ENCODE measurements around the gene MPPED1. TPM values are rescaled to one million over a fixed set of nuclear protein-coding genes. Genes with fewer than 3 reads are reported as not detected.

MPPED1 gene
- total and polyA plus RNA-seq, 2 donors (not counting 1 experiment from before 2014, with no cell fraction given): 0.13 TPM; not detected in 1

DNA sequence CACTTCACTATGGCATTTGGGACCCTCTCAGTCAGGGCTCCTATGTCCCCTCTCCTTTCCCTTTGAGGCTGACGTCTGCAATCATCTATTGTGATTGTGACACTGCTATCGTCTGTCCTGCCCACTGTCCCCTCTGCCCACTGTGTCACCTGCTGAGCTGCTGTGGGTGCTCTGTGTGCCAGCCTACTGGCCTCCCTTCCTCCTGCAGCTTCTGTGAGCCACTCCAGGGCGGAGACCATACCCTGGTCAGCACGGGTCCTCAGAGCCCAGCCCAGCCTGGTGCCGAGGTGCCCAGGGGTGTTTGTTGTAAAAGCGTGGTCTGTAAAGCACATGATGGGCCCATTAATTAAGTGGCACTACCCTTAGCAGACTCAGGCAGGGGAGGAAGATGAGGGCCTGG, 29.4 kb downstream of the MPPED1 start:
- ChIA-PET CTCF (no interaction called here), POLR2A (no interaction called here)
- intact Hi-C loops (cut with micrococcal nuclease): no loop called here
- ATAC-seq (ENCODE audit: low read depth) (no peak), DNase-seq (no peak)
- H3K27ac Mint-ChIP-seq: no peak overlapping the region
- H3K27ac ChIP-seq (ENCODE audit: low read length in 2 of 2): no peak overlapping the region
- peaks cover 1% of the 10 kb centered on the region for H3K4me1 Mint-ChIP-seq
- H3K4me2 ChIP-seq (replicated peaks; ENCODE audit: low read depth, low read length, poor library complexity, severe bottlenecking): no peak overlapping the region
- H3K4me3 Mint-ChIP-seq: no peak overlapping the region
- no peaks in the 10 kb centered on the region for H3K27me3 ChIP-seq (replicated peaks in 1 of 4; ENCODE audit: control extremely low read depth in 1 of 4, control insufficient read depth in 3 of 4, insufficient read depth in 4 of 4, low read length in 3 of 4)
- peaks cover 14% of the 10 kb centered on the region for H3K27me3 Mint-ChIP-seq
- H3K9me3 Mint-ChIP-seq (ENCODE audit: insufficient read depth): no peaks in the 10 kb centered on the region
- no peak overlapping the region for H2AFZ ChIP-seq (ENCODE audit: insufficient read depth, low read depth, low read length, poor library complexity, severe bottlenecking)
- no peak overlapping the region for H3K9ac ChIP-seq (ENCODE audit: low read length)
- H4K20me1 ChIP-seq (ENCODE audit: control insufficient read depth, insufficient read depth, low read length, poor library complexity, severe bottlenecking): no peaks in the 10 kb centered on the region
- no peaks in the 10 kb centered on the region for H3K79me2 ChIP-seq (ENCODE audit: control insufficient read depth, insufficient read depth, low read length)
- WGBS (ENCODE audit: insufficient coverage): 83% methylated on average over 5 of the region's 6 CpGs
- no peaks in the 10 kb centered on the region for H3K4me1 ChIP-seq (ENCODE audit: control insufficient read depth in 2 of 2, insufficient read depth in 2 of 2, low read length in 2 of 2)
- no peaks in the 10 kb centered on the region for H3K36me3 ChIP-seq (replicated peaks in 1 of 2; ENCODE audit: control extremely low read depth in 1 of 2, control insufficient read depth in 1 of 2, extremely low read depth in 1 of 2, insufficient read depth in 2 of 2, low read length in 1 of 2)
- H3K4me3 ChIP-seq (ENCODE audit: control extremely low read depth in 1 of 5, extremely low read depth in 1 of 5, insufficient read depth in 1 of 5, low read depth in 2 of 5, low read length in 4 of 5): no peak overlapping the region
- TF ChIP-seq, protein P1, sequence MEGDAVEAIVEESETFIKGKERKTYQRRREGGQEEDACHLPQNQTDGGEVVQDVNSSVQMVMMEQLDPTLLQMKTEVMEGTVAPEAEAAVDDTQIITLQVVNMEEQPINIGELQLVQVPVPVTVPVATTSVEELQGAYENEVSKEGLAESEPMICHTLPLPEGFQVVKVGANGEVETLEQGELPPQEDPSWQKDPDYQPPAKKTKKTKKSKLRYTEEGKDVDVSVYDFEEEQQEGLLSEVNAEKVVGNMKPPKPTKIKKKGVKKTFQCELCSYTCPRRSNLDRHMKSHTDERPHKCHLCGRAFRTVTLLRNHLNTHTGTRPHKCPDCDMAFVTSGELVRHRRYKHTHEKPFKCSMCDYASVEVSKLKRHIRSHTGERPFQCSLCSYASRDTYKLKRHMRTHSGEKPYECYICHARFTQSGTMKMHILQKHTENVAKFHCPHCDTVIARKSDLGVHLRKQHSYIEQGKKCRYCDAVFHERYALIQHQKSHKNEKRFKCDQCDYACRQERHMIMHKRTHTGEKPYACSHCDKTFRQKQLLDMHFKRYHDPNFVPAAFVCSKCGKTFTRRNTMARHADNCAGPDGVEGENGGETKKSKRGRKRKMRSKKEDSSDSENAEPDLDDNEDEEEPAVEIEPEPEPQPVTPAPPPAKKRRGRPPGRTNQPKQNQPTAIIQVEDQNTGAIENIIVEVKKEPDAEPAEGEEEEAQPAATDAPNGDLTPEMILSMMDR (IDR thresholded peaks at IDR 0.05): no peak
- no peak for TF ChIP-seq EZH2 (IDR thresholded peaks at IDR 0.05; ENCODE audit: borderline replicate concordance, insufficient read depth, low read depth, low read length, poor library complexity, severe bottlenecking)
- H3K9me3 ChIP-seq (ENCODE audit: control extremely low read depth in 1 of 3, control insufficient read depth in 2 of 3, insufficient read depth in 1 of 3, low read length in 2 of 3): no peaks in the 10 kb centered on the region

DNA sequence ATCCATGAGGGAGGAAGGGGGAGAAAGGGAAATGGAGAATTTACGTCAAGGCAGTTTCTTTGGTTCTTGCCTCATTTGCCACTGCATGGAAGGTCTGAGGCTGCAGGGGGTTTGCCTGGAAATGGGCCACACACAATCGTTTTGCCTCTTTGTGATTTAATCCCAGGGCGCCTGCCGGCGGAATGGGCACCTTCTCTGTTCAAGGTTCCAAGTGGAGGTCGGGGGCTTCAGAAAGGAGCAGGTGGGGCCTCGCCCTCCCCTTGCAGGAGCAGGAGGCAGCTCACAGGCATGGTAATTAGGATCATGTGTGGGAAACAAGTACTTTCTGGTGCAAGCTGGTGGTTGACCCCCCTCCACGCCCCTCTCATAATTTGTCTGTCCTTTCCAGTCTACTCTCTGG, 29.9 kb downstream of the MPPED1 start:
- Histone ChIP-seq H3K9me3 (ENCODE audit: control extremely low read depth in 1 of 3, control insufficient read depth in 2 of 3, insufficient read depth in 1 of 3, low read length in 2 of 3) (no peaks in the 10 kb centered on the region), H3K36me3 (replicated peaks in 1 of 2; ENCODE audit: control extremely low read depth in 1 of 2, control insufficient read depth in 1 of 2, extremely low read depth in 1 of 2, insufficient read depth in 2 of 2, low read length in 1 of 2) (no peaks in the 10 kb centered on the region), H3K4me1 (ENCODE audit: control insufficient read depth in 2 of 2, insufficient read depth in 2 of 2, low read length in 2 of 2) (no peaks in the 10 kb centered on the region), H3K27ac (ENCODE audit: low read length in 2 of 2) (no peak overlapping the region), H3K4me3 (ENCODE audit: control extremely low read depth in 1 of 5, extremely low read depth in 1 of 5, insufficient read depth in 1 of 5, low read depth in 2 of 5, low read length in 4 of 5) (no peak overlapping the region), H4K20me1 (ENCODE audit: control insufficient read depth, insufficient read depth, low read length, poor library complexity, severe bottlenecking) (no peaks in the 10 kb centered on the region), H3K79me2 (ENCODE audit: control insufficient read depth, insufficient read depth, low read length) (no peaks in the 10 kb centered on the region), H3K27me3 (replicated peaks in 1 of 4; ENCODE audit: control extremely low read depth in 1 of 4, control insufficient read depth in 3 of 4, insufficient read depth in 4 of 4, low read length in 3 of 4) (no peaks in the 10 kb centered on the region), H3K9ac (ENCODE audit: low read length) (no peak overlapping the region), H2AFZ (ENCODE audit: insufficient read depth, low read depth, low read length, poor library complexity, severe bottlenecking) (no peak overlapping the region), H3K4me2 (replicated peaks; ENCODE audit: low read depth, low read length, poor library complexity, severe bottlenecking) (no peak overlapping the region)
- POLR2A ChIA-PET: no interaction called here
- H3K4me1 Mint-ChIP-seq: peaks cover 5% of the 10 kb centered on the region
- no peak overlapping the region for H3K27ac Mint-ChIP-seq
- CTCF ChIA-PET: no interaction called here
- H3K27me3 Mint-ChIP-seq: peaks cover 17% of the 10 kb centered on the region
- WGBS (ENCODE audit: insufficient coverage): 79% methylated on average over 8 of the region's 8 CpGs
- intact Hi-C loops (cut with micrococcal nuclease): no loop called here
- no peak for ATAC-seq (ENCODE audit: low read depth)
- H3K9me3 Mint-ChIP-seq (ENCODE audit: insufficient read depth): no peaks in the 10 kb centered on the region
- no peak for DNase-seq
- H3K4me3 Mint-ChIP-seq: no peak overlapping the region
- TF ChIP-seq EZH2 (IDR thresholded peaks at IDR 0.05; ENCODE audit: borderline replicate concordance, insufficient read depth, low read depth, low read length, poor library complexity, severe bottlenecking): no peak

Data from B cell (primary cell).